ENCODE data around the gene ENDOV.
A peak's percentile ranks its signal among the peaks of the same experiment; 100 is the strongest.

The ENDOV gene

GRCh38 chr17:80414803-80415625, at the start of gene ENDOV:
Gene ENDOV, plus strand, starts transcription at chr17:80415167. Its CDS starts 28 bp downstream, at chr17:80415195.
- peak; percentile 90 for DNase-seq

DNA sequence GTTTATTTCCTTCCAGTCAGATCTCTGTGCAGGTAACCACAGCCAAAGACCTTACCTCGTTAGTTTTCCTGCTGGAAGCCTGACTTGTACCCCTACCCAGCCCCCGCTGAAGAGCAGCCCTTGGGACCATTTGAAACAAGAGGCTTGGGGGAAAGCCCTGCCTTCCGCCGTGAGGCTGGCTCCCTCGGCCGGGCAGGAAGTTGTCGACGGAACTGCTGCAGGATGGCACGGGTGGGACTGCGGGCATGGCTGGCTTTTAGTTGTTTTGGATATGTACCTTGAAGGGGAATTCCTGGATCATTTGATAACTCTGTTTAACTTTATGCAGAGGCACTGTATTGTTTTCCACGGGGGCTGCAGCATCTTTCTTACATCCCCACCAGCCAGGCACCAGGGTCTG, 49.0 kb upstream of the ENDOV start:
- no peak for DNase-seq

DNA sequence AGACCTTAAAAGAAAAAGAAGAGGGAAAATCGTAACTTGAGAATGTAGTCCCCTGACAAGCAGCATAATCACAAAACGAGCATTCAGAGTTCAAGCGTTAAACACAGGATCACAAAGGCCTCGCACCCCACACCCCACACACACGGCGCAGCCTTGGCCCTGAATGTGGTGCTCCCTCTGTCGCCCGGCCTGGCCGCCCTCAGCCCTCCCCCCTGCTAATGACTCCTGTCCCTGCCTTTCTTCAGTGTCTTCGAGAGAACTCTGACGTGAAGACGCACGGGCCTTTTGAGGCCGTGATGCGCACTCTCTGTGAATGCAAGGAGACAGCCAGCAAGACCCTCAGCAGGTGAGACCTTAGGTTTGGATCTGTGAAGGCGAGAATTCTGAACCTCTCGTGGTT, 47.5 kb upstream of the ENDOV start:
- DNase-seq = no peak

DNA sequence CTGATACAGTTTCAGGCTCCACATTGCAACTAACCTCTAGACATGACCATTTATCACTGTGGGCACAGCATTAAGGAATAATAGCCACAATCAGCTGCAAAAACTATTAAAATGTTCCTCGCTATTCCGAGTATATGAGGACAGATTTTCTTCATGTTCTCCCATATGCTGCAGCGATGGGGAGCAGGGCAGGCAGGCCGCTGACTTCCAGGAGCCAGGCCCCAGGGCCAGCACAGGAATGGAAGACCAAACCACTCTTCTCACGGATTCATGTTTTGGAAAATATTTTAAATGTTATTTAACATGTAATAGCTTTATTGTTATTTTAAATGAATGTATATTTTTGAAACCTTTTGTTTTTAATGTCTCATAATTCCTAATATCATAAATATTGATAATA, 43.8 kb upstream of the ENDOV start:
- no peak for DNase-seq

DNA sequence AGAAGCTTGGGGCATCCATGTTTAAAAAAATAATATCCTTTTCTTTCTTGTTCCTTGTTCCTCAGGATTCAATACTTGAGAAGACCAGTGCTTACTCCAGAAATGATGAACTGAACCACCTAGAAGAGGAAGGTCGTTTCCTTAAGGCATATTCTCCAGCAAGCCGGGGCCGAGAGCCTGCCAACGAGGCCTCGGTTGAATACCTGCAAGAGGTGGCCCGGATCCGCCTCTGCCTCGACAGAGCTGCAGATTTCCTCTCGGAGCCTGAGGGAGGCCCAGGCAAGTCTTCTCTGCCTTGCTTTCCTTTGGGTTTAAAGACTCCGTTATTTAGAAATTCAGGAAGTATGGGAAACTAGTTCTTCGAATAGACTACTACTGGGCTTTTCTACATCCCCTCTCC, 42.5 kb upstream of the ENDOV start:
- no peak for DNase-seq

GRCh38 chr17:80372922-80373570, 41.9 kb upstream of the ENDOV start:
- DNase-seq = no peak

DNA sequence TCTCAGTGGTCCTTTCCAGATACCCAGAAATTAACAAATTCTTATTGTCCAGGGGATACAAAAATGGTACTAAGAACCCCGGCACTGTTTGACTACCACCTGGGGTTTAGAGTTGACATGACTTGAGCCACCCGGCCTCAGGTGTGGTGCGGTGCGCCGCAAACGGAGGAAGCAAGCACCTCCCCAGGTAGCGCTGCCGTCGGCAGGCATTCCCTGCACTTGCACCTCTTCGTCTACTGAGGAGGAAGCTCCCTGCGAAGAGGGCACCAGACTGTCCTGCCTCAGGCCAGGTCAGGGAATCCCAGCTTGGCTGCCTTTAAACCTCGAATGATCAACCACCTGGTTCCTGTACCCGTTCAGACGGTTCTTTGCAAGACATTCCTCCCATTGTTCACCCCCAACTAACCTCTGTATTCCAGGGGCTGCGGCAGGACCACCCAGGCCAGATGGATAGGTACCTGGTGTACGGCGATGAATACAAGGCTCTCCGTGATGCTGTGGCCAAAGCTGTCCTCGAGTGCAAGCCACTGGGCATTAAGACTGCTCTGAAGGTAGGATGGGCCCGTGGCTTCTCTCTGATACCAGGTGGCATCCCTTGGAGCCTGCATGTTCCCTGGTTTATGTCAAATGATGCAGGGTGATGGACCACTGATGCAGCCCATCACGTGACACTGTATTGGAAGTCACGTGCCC, 40.8 kb upstream of the ENDOV start:
- no peak for DNase-seq

DNA sequence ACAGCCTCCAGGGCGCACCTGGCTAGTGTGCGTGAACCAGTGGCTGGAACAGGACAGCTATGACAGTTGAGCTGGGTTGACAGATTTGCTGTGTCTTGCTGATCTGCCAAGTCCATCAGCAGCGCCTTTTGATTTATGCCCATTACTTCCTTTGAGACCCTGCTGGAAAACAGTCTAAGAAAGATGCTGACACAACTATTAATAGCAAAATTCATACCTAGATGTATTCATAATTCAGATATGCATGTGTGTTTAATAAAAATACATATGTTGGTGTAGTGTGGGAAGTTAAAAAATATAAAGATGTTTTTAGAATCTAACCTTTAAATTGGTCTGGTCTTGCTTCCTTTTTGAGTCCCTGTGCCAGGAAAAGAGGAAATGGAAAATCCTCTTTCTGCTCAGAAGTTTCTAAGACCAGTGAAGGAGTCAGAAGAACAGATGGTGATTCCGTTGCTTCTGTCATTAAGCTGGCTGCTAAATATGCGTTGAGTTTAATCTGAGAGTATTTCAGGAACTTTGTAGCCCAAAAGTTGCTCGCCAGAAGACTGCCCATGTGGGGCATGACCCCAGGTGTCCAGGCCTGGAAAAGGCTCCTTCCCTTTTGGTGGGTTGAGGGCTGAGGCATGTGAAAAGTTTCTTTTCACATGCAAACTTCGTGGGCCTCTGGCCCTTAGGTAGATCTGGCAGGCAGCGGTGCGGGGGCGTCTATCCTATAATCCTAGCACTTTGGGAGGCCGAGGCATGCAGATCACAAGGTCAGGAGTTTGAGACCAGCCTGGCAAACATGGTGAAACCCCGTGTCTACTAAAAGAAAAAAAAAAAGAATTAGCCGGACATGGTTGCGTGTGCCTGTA, 40.0 kb upstream of the ENDOV start:
- no peak for DNase-seq

GRCh38 chr17:80376531-80376930, 38.4 kb upstream of the ENDOV start:
- no peak for DNase-seq

- DNase-seq = no peak
Observed at GRCh38 chr17:80377798-80378197, 37.2 kb upstream of the ENDOV start.

GRCh38 chr17:80379348-80379747, 35.6 kb upstream of the ENDOV start:
- no peak for DNase-seq

GRCh38 chr17:80380068-80380467, 34.9 kb upstream of the ENDOV start:
- DNase-seq = no peak

DNA sequence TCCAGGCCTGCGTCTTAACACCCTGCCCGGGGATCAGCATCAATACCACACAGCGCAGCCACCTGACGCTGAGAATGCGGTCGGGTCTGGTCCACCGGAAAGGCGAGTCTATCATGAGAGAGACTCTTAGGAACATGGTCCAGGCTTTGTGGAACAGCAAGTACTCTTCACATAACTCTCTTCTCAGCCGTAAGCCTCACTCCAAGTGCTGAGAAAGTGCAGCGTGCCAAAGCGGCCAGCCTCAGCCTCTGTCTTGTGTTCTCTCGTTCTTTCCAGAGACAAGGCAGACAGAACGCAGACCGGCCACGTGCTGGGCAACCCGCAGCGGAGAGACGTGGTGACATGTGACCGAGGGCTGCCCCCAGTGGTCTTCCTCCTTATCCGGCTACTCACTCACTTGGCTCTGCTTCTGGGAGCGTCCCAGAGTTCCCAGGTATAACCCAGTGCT, 34.4 kb upstream of the ENDOV start:
- DNase-seq = no peak

DNA sequence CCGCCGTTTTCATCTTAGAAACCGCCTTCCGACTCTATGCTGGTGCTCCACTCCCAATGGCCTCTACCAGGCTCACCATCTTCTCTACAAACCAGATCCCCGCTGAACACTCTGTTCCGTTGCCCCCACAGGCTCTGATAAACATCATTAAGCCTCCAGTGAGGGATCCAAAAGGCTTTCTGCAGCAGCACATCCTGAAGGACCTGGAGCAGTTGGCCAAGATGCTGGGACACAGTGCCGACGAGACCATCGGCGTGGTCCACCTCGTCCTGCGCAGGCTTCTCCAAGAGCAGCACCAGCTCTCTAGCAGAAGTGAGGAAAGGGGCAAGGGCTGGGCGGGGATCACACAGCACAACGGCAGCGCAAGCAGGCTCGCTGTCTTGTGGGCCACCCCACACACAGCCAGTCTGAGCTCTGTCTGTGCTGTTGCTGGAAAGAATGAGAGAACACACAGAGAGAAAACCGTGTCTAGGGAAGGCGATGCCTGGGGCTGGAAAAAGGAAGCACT, 33.5 kb upstream of the ENDOV start:
- DNase-seq = no peak

DNA sequence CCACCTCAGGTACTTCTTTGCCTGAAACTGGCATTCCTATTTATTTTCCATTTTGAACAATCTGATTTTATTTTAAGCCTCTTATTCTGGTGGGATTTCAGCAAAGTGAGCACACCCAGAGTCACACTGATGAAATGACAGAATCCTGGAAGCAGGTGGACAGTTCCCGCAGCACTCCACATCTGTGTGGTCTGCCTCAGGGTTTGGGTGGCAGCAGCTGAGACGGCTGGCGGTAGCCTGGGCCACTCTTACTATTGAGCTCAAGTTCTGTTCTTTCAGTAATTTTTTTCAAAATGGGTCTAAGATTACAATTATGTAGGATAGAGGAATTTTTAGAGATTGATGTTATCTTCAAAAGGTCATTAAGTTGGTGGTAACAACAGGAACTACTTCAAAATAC, 32.5 kb upstream of the ENDOV start:
- no peak for DNase-seq

DNA sequence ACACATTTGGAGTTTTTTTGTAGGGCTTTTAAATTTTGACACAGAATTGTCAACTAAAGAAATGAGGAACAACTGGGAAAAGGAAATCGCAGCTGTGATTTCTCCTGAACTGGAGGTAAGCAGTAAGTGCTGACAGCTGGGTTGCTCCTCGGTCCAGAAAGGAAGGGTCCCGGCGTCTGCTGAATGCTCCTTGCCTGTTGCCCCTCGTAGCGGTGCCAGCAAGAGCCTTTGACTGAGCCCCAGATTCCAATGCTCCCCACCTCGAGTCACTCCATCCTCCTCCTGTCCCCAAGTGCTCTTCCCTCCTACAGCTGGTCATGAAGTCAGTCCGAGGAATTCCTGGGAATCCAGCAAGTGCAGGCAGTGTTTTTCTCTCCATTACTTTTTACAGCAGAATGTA, 32.0 kb upstream of the ENDOV start:
- no peak for DNase-seq

DNA sequence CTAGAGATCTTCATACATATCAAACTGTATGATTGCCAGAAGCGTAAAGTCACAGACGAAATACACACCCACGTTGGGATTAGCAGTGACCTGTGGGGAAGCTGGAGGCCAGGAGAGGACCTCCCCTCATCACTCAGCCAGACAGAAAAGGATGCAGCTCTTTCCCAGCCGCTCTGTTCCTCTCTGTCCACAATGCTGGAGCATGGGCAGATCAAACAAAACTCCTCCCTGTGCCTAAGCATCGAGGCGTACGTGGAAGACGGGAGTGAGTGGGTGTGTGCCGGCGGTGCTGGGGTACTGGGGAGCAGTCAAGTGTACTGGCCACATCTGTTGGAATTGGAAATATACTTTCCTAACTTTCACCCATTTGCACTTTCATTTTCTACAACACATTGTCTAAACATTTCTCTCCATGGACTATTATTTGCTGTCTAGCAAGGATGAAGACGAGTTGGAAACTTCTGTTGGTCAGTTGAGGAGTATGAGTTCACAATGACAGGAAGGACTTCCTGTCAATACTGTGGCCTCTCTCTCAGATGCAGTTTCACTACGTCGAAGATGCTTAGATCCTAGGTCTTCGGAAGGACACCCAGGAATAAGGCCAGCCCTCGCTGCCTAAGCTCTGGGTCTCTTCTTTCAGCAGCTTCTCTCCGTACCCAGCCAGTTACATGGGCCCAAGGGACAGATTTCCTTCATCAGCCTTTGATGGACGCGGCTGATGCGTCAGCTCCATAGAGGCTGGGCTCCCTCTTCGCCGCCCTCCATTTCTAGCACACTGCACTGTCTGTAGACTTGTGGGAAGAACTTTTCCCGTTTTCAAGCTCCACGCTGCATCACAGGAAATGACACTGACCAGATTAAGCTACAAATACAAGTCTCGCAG, 30.6 kb upstream of the ENDOV start:
- no peak for DNase-seq

DNA sequence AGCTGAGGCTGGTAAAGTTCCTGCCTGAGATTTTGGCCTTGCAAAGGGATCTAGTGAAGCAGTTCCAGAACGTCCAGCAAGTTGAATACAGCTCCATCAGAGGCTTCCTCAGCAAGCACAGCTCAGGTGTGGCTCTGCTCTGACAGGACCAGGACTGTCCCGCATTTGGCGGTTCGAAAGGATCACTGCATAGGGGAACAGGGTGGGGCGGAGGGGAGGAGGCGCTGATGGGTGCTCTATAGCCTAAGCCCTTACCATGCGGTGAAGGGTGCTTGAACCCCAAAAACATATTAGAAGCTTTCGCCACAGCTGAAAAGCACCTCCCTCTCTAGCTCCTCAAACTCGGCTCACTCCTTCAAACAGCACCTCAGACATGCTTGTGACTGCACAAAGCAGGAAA, 29.9 kb upstream of the ENDOV start:
- DNase-seq = no peak

DNA sequence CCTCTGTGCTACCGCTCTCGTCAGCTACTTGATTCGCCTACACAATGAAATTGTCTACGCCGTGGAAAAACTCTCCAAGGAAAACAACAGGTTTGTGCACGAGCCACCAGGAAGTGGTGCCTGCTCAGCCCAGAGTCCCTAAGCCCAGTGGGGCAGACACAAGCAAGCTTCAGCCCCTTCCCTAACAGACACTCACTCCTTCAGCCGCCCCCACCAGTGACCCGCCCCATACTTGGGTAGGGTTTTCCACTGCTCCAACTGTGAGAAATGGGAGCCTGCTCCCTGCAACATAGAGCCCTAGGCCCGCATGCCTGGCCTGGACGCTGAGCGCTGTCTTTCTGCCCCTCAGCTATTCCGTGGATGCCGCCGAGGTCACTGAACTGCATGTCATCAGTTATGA, 28.6 kb upstream of the ENDOV start:
- DNase-seq = no peak

- no peak for DNase-seq
Observed at GRCh38 chr17:80387071-80387470, 27.9 kb upstream of the ENDOV start.

GRCh38 chr17:80388175-80388574, 26.8 kb upstream of the ENDOV start:
- no peak for DNase-seq

GRCh38 chr17:80388601-80389000, 26.4 kb upstream of the ENDOV start:
- DNase-seq = no peak
